Loucy (cell line): Measurements from ENCODE around the gene SAP25.

Experiments
- H2AFZ ChIP-seq: fragments of 200-600 bp; sonication (generic); 2 replicates; pipeline ENCODE4 v1.6.0; 2016; ENCODE audit warnings: antibody characterized with exemption, mild to moderate bottlenecking, low read length, moderate library complexity
- H3F3A ChIP-seq: fragments of 200-600 bp; 2 replicates; pipeline ENCODE4 v1.6.0; 2016; ENCODE audit warnings: antibody characterized with exemption, low read depth, mild to moderate bottlenecking
- H3K27me3 ChIP-seq: fragments of 200-600 bp; sonication (generic); 2 replicates; pipeline ENCODE4 v1.6.1; 2014; ENCODE audit warnings: low read length, mild to moderate bottlenecking; ENCODE audit not compliant: insufficient read depth, poor library complexity, severe bottlenecking
- H3K36me3 ChIP-seq: fragments of 200-600 bp; sonication (generic); 2 replicates; pipeline ENCODE4 v1.6.1; 2016; ENCODE audit warnings: low read length; ENCODE audit not compliant: insufficient read depth
- H3K4me1 ChIP-seq: fragments of 200-600 bp; sonication (generic); 2 replicates; pipeline ENCODE4 v1.5.1; 2014; ENCODE audit warnings: low read length, mild to moderate bottlenecking; ENCODE audit not compliant: insufficient read depth, poor library complexity, severe bottlenecking
- H3K4me2 ChIP-seq: fragments of 200-600 bp; sonication (generic); 2 replicates; pipeline ENCODE4 v1.6.0; 2014; ENCODE audit warnings: antibody characterized with exemption, low read length, low read depth, mild to moderate bottlenecking; ENCODE audit not compliant: poor library complexity, severe bottlenecking
- H3K4me3 ChIP-seq: fragments of 200-600 bp; sonication (generic); 2 replicates; pipeline ENCODE4 v1.5.1; 2014; ENCODE audit warnings: low read length, mild to moderate bottlenecking, mixed read lengths; ENCODE audit not compliant: poor library complexity, severe bottlenecking
- H3K79me2 ChIP-seq: fragments of 200-600 bp; sonication (generic); 2 replicates; pipeline ENCODE4 v1.6.1; 2014; ENCODE audit warnings: low read length; ENCODE audit not compliant: insufficient read depth
- H3K9ac ChIP-seq: fragments of 200-600 bp; sonication (generic); 2 replicates; pipeline ENCODE4 v1.6.0; 2014; ENCODE audit warnings: mild to moderate bottlenecking, low read depth, low read length, moderate library complexity; ENCODE audit not compliant: poor library complexity, severe bottlenecking
- H3K9me2 ChIP-seq: fragments of 200-600 bp; sonication (generic); replicated peaks from 2 replicates; pipeline ENCODE4 v1.6.1; 2016; ENCODE audit warnings: low read depth, low read length, mixed read lengths
- H3K9me3 ChIP-seq: fragments of 200-600 bp; sonication (generic); 2 replicates; pipeline ENCODE4 v1.6.1; 2014; ENCODE audit warnings: mild to moderate bottlenecking, antibody characterized with exemption, low read length, low read depth; ENCODE audit not compliant: insufficient read depth
- H4K20me1 ChIP-seq: fragments of 200-600 bp; sonication (generic); 2 replicates; pipeline ENCODE4 v1.6.0; 2014; ENCODE audit warnings: antibody characterized with exemption, low read length, mild to moderate bottlenecking; ENCODE audit not compliant: insufficient read depth, poor library complexity, severe bottlenecking
- CTCF ChIP-seq: fragments of 200-600 bp; sonication (generic); conservative IDR thresholded peaks from 2 replicates; pipeline ENCODE4 v1.5.1; 2014; ENCODE audit warnings: mild to moderate bottlenecking, antibody characterized with exemption, low read length
- EZH2phosphoT487 ChIP-seq: fragments of 200-600 bp; IDR thresholded peaks from 2 replicates; pipeline ENCODE4 v1.6.1; 2018; ENCODE audit warnings: antibody characterized with exemption, mild to moderate bottlenecking, moderate library complexity, borderline replicate concordance

SAP25 gene

GRCh38 chr7:100583132-100584053, 9.7 kb upstream of the SAP25 start:
- Histone ChIP-seq H4K20me1 (peaks cover 45% of the 10 kb centered on the region), H3K9ac (peak overlapping the region; percentile 96), H2AFZ (no peak overlapping the region; the same call in 1 of the 2 replicates), H3K27me3 (no peaks in the 10 kb centered on the region), H3K9me2 (no peaks in the 10 kb centered on the region), H3K4me1 (peaks cover 19% of the 10 kb centered on the region), H3K36me3 (peaks cover 37% of the 10 kb centered on the region; the same call in 1 of the 2 replicates), H3K79me2 (peaks cover 58% of the 10 kb centered on the region), H3F3A (peaks cover 8% of the 10 kb centered on the region; the same call in 1 of the 2 replicates), H3K4me2 (peak overlapping the region; percentile 99), H3K9me3 (no peaks in the 10 kb centered on the region), H3K4me3 (peak overlapping the region; percentile 97)
- TF ChIP-seq EZH2phosphoT487 (no peak), CTCF (no peak)

GRCh38 chr7:100582650-100583049, 8.9 kb upstream of the SAP25 start:
- Histone ChIP-seq H2AFZ (no peak overlapping the region), H3F3A (peaks cover 8% of the 10 kb centered on the region; the same call in 1 of the 2 replicates), H3K27me3 (no peaks in the 10 kb centered on the region), H3K4me1 (peaks cover 19% of the 10 kb centered on the region), H3K36me3 (peaks cover 45% of the 10 kb centered on the region; the same call in 1 of the 2 replicates), H4K20me1 (peaks cover 45% of the 10 kb centered on the region), H3K4me2 (peak overlapping the region; percentile 99), H3K9ac (peak overlapping the region; percentile 96), H3K9me3 (no peaks in the 10 kb centered on the region), H3K9me2 (no peaks in the 10 kb centered on the region), H3K4me3 (peak overlapping the region; percentile 97), H3K79me2 (peaks cover 58% of the 10 kb centered on the region)
- no peak for TF ChIP-seq CTCF
- no peak for TF ChIP-seq EZH2phosphoT487

- Histone ChIP-seq H3K9me3 (no peaks in the 10 kb centered on the region), H3K4me3 (peak overlapping the region; percentile 97), H3K9me2 (no peaks in the 10 kb centered on the region), H3K79me2 (peaks cover 58% of the 10 kb centered on the region), H3F3A (peaks cover 8% of the 10 kb centered on the region; the same call in 1 of the 2 replicates), H3K4me1 (peaks cover 19% of the 10 kb centered on the region), H3K27me3 (no peaks in the 10 kb centered on the region), H2AFZ (no peak overlapping the region), H4K20me1 (peaks cover 45% of the 10 kb centered on the region), H3K36me3 (peaks cover 50% of the 10 kb centered on the region; the same call in 1 of the 2 replicates), H3K4me2 (peak overlapping the region; percentile 99), H3K9ac (peak overlapping the region; percentile 96)
- TF ChIP-seq CTCF (no peak), EZH2phosphoT487 (no peak)
Measured at GRCh38 chr7:100582041-100582579, 8.4 kb upstream of the SAP25 start.
